Measurements from ENCODE around the gene SEMA5A.

- peak in 4 of 12 donors; percentile 26 to 42 (median 31) for TF ChIP-seq CTCF (IDR thresholded peaks at IDR 0.05)
- no peak for TF ChIP-seq POLR2A (IDR thresholded peaks at IDR 0.05)
These were observed 32.0 kb downstream of the SEMA5A start for GRCh38 chr5:9513827-9514226.
